Peyer's patch (tissue), 4 donors: Measurements from ENCODE around the gene PI16. TPM values are rescaled to one million over a fixed set of nuclear protein-coding genes. Genes with fewer than 3 reads are reported as not detected.
A peak's percentile ranks its signal among the peaks of the same experiment; 100 is the strongest.

Experiments
- DNase-seq, 3 donors: peaks; one replicate each; pipeline ENCODE4 v3.0.0-alpha.2; 2017 to 2019
- H3K27ac ChIP-seq, 4 donors: fragments of 200-600 bp; sonication (generic); one replicate each; pipeline ENCODE4 v1.5.1; 2016 to 2019
- H3K27me3 ChIP-seq, 2 donors: fragments of 200-600 bp; sonication (generic); one replicate each; pipeline ENCODE4 v1.5.1; 2019
- H3K36me3 ChIP-seq, 3 donors: fragments of 200-600 bp; sonication (generic); one replicate each; pipeline ENCODE4 v1.5.1; 2016 to 2019
- H3K4me1 ChIP-seq, 4 donors: fragments of 200-600 bp; sonication (generic); one replicate each; pipeline ENCODE4 v1.5.1; 2016 to 2019
- H3K4me3 ChIP-seq, 4 donors: fragments of 200-600 bp; sonication (generic); 1 replicate in 3 of 4; 2 replicates in 1 of 4; pipeline ENCODE4 v1.5.1; 2016 to 2019; ENCODE audit warnings: mild to moderate bottlenecking in 1 of 4
- H3K9me3 ChIP-seq, 4 donors: fragments of 200-600 bp; sonication (generic); one replicate each; pipeline ENCODE4 v1.5.1; 2016 to 2019; ENCODE audit warnings: mild to moderate bottlenecking in 1 of 4
- POLR2A ChIP-seq, 2 donors: fragments of 450-650 bp; IDR thresholded peaks; one replicate each; pipeline ENCODE4 v1.5.1; 2017; ENCODE audit warnings: antibody characterized with exemption in 2 of 2, mild to moderate bottlenecking in 2 of 2, moderate library complexity in 2 of 2
- total RNA-seq, 4 donors: library from RNA; depleted of rRNA; stranded (reverse); fragments of >200 nt; gene quantifications; one replicate each; pipeline ENCODE4 v1.1.0, GENCODE V29; 2016
- TF ChIP-seq, protein P1 (sequence below), 6 experiments: fragments of 450-650 bp in 4 of 6; fragments of 200-600 bp in 2 of 6; sonication (generic) in 1 of 6; IDR thresholded peaks; one replicate each; pipeline ENCODE4 v1.5.1; 2017 to 2019; ENCODE audit warnings: antibody characterized with exemption in 6 of 6, mild to moderate bottlenecking in 3 of 6, moderate library complexity in 1 of 6

PI16 gene
- total RNA-seq, 4 donors from 2014 or later = 1.5 to 6.2 TPM; not detected in 2

DNA sequence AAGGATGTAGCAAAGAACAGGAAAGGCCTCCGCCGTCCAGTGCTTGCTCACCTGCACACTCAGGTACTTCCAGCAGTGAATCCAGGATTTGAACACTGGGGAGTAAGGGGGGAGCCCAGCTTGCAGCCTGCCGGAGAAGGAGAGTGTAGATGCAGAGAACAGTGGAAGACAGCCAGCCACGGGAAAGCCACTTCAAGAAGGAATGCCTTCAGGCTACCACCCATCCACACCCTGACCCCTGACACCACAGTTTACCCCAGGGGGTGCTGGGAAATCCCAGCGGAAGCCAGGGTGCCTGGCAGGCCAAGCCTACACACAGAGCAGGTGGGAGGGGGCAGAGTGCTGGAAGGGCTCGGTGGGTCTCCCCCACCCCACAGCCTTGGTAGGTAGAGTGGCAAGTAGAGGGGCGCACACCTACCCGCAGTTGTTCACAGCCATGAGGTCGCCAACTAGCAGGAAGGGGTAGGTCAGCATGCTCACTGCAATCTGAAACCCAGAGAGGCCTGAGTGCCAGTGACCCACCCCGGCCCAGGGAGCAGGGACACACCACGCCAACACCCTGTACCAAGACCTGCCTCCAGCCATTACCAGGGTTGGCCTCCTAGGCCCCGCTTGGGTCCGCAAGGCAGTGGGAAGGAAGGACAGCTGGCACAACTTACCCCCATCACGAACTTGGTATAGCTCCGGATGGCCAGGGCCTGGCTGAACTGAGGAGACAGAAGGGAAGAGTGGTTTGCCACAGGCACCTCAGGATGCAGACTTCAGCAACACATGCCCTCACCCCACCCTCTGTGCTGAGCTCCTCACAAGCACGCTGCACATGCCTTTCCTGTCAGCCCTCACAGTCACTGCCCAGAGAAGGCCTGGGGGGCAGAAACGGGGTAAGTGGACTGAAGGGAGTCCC is 15.7 kb downstream of the PI16 start:
- no peaks in the 10 kb centered on the region for H3K4me1 ChIP-seq
- TF ChIP-seq POLR2A (IDR thresholded peaks at IDR 0.05) = no peak
- TF ChIP-seq, protein P1, sequence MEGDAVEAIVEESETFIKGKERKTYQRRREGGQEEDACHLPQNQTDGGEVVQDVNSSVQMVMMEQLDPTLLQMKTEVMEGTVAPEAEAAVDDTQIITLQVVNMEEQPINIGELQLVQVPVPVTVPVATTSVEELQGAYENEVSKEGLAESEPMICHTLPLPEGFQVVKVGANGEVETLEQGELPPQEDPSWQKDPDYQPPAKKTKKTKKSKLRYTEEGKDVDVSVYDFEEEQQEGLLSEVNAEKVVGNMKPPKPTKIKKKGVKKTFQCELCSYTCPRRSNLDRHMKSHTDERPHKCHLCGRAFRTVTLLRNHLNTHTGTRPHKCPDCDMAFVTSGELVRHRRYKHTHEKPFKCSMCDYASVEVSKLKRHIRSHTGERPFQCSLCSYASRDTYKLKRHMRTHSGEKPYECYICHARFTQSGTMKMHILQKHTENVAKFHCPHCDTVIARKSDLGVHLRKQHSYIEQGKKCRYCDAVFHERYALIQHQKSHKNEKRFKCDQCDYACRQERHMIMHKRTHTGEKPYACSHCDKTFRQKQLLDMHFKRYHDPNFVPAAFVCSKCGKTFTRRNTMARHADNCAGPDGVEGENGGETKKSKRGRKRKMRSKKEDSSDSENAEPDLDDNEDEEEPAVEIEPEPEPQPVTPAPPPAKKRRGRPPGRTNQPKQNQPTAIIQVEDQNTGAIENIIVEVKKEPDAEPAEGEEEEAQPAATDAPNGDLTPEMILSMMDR (IDR thresholded peaks at IDR 0.05) = no peak
- H3K9me3 ChIP-seq = no peaks in the 10 kb centered on the region
- H3K36me3 ChIP-seq = peaks cover 0 to 85% (median 0%) of the 10 kb centered on the region in 3 donors
- no peak overlapping the region for H3K4me3 ChIP-seq
- H3K27me3 ChIP-seq = no peaks in the 10 kb centered on the region
- DNase-seq = peak in 1 of 3 donors; percentile 37
- no peak overlapping the region for H3K27ac ChIP-seq

DNA sequence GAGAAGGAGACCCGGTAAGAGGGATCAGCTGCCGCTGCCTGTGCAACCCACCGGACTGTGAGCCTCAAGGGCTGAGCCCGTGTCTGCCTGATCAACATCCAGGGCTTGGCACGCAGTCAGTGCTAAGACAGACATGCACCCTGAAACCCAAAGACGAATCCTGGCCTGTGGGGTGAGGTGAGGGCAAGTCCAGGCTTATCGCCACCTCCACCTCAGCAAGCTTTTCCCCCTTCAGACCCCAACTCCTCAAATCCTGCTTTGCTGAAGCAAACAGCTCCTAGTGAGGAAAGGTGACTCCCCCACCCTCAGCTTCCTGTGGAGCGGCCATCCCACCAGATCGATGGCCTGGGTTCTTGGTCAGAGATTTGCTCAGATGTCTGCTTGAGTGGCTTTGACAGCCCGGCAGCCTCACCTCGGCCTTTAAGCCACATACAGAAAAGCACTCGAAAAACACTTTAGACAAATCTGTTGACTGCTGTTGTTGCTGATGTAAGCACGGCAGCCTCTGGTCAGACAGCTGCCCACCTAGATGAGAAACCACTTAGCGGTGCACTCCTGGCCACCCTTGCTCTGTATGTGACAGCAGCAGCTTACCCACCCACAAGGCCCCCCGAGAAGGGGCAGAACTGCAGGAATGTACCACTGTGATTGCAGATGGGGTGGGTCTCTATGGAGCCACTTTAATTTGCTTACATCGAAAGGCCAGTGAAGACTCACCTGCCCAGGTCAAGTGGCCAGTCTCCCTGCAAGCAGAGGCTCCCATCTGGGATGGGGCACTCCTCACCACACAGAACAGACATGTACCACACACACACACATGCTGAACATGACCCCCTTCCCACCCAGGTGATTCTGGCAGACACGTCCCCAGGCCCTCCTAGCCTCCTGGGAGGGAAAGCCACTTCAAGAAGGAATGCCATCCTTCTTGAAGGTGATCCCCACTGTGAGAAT is 16.6 kb downstream of the PI16 start:
- Histone ChIP-seq H3K4me3 (no peak overlapping the region), H3K4me1 (no peaks in the 10 kb centered on the region), H3K36me3 (peaks cover 0 to 94% (median 0%) of the 10 kb centered on the region in 3 donors), H3K9me3 (no peaks in the 10 kb centered on the region), H3K27me3 (no peaks in the 10 kb centered on the region), H3K27ac (no peak overlapping the region)
- TF ChIP-seq, protein P1 (IDR thresholded peaks at IDR 0.05) = no peak
- no peak for TF ChIP-seq POLR2A (IDR thresholded peaks at IDR 0.05)
- peak in 1 of 3 donors; percentile 20 for DNase-seq

DNA sequence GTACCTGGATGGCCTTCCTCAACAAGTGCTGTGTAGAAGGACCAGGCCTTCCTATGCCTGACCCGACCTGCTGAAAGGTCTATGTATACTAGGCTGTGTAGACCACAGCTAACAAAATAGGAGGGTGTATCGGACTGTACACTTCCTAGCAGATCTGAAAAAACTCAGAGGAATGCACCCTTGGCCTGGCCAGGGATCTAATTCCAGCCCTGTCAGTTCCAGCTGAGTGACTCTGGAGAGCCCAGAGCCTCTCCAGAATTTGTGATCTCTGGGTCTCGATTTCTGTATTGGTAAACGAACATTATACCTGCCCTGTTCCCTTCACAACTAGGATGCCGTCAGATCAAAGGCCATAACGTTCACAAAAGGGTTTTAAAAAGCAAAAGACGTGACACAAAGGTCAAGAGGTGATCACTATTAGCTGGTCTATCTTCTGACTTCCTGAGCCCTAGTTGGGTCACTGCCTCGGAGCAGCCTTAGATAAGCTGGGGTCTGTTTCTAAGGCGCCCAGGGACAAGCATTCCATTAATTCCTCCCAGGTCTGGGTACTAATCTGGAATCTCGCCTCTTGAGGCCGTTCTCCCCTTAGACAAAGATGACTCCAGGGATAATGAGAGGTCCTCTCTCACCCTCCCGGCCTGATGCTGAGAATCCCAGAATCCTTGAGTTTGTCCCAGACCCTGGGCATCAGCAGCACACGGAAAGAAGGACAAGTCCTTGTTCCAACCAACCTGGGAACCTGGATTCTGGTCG is 17.6 kb downstream of the PI16 start:
- H3K27ac ChIP-seq = no peak overlapping the region
- TF ChIP-seq POLR2A (IDR thresholded peaks at IDR 0.05) = no peak
- TF ChIP-seq, protein P1 (IDR thresholded peaks at IDR 0.05) = no peak

DNA sequence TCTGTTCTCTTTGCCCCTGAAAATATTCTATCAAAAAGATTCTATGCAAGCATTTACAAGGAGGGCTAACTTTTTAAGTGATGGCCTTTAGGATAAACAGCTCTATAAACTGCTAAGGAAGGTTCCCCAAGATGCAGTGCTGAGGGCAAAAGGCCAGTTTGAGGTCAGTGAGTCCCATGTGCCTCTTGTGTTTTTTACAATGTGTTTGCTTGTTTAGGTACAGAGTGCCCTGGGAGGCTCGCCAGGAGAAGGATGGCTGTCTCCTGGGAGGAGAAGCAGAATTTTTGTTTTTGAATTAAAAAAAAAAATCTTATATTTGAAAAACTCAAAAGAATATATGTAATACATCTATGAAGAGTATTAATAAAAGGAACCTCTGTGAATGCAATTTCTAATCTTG is 18.7 kb downstream of the PI16 start:
- H3K9me3 ChIP-seq = no peaks in the 10 kb centered on the region
- H3K27ac ChIP-seq = no peak overlapping the region
- H3K4me1 ChIP-seq = no peaks in the 10 kb centered on the region
- DNase-seq = no peak
- H3K27me3 ChIP-seq = no peaks in the 10 kb centered on the region
- no peak for TF ChIP-seq POLR2A (IDR thresholded peaks at IDR 0.05)
- TF ChIP-seq, protein P1 (IDR thresholded peaks at IDR 0.05) = no peak
- no peak overlapping the region for H3K4me3 ChIP-seq
- H3K36me3 ChIP-seq = peaks cover 0 to 100% (median 0%) of the 10 kb centered on the region in 3 donors

More for the DNA sequence above, 17.6 kb downstream of the PI16 start:
- DNase-seq = peak in 1 of 3 donors; percentile 4
- Histone ChIP-seq H3K27me3 (no peaks in the 10 kb centered on the region), H3K4me1 (no peaks in the 10 kb centered on the region), H3K4me3 (no peak overlapping the region), H3K36me3 (peaks cover 0 to 100% (median 0%) of the 10 kb centered on the region in 3 donors), H3K9me3 (no peaks in the 10 kb centered on the region)

DNA sequence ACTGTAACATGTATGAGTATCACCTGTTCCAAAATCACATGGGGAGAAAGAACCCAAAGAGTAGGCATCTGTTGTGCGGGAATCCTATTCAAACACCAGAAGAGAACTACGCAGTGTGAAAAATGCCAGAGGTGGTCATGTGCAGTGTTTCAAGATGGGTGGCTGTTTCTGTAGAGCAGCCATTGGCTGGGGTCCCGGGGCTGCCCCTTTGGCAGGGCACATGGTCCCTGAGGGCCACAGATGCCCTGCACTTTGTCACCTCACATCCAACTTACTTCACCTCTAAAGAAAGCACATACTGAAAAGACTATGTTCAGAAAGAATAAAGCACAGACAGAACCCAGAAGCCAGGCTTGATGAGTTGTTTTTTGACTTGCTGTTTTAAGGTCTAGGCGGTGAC is 19.1 kb downstream of the PI16 start:
- Histone ChIP-seq H3K36me3 (peaks cover 0 to 100% (median 0%) of the 10 kb centered on the region in 3 donors), H3K4me1 (peaks cover 0 to under 1% (median 0%) of the 10 kb centered on the region in 4 donors), H3K27me3 (no peaks in the 10 kb centered on the region), H3K27ac (no peak overlapping the region), H3K9me3 (no peaks in the 10 kb centered on the region), H3K4me3 (no peak overlapping the region)
- no peak for DNase-seq
- TF ChIP-seq POLR2A (IDR thresholded peaks at IDR 0.05) = no peak
- TF ChIP-seq, protein P1 (IDR thresholded peaks at IDR 0.05) = no peak
